Duodenal mucosa (tissue), 2 donors: ENCODE data around the gene GABBR2.

Source experiments
- H3K27ac ChIP-seq: one replicate; pipeline ENCODE4 v1.7.0; 2013; ENCODE audit warnings: low read depth, low read length
- H3K27me3 ChIP-seq, 2 donors: one replicate each; pipeline ENCODE4 v1.7.0; 2013; ENCODE audit warnings: low read length in 2 of 2, control low read depth in 1 of 2; ENCODE audit not compliant: insufficient read depth in 2 of 2, control insufficient read depth in 1 of 2
- H3K36me3 ChIP-seq, 2 donors: one replicate each; pipeline ENCODE4 v1.7.0; 2013; ENCODE audit warnings: low read length in 2 of 2, control low read depth in 1 of 2; ENCODE audit not compliant: insufficient read depth in 2 of 2, control insufficient read depth in 1 of 2
- H3K4me1 ChIP-seq, 2 donors: one replicate each; pipeline ENCODE4 v1.7.0; 2013; ENCODE audit warnings: low read length in 2 of 2, control low read depth in 1 of 2; ENCODE audit not compliant: insufficient read depth in 2 of 2, control insufficient read depth in 1 of 2
- H3K4me3 ChIP-seq, 2 donors: one replicate each; pipeline ENCODE4 v1.7.0; 2013; ENCODE audit warnings: low read length in 2 of 2, low read depth in 1 of 2
- H3K9ac ChIP-seq, 2 donors: one replicate each; pipeline ENCODE4 v1.7.0; 2013; ENCODE audit warnings: low read length in 2 of 2, low read depth in 1 of 2
- H3K9me3 ChIP-seq, 2 donors: one replicate each; pipeline ENCODE4 v1.7.0; 2013; ENCODE audit warnings: low read length in 2 of 2, control low read depth in 1 of 2; ENCODE audit not compliant: control insufficient read depth in 1 of 2

Gene GABBR2

GRCh38 chr9:98347642-98348041 is 361.1 kb downstream of the GABBR2 start:
- no peak overlapping the region for H3K4me3 ChIP-seq
- no peaks in the 10 kb centered on the region for H3K36me3 ChIP-seq
- no peaks in the 10 kb centered on the region for H3K9me3 ChIP-seq
- no peak overlapping the region for H3K9ac ChIP-seq
- H3K27me3 ChIP-seq, result peaks cover 3 to 6% of the 10 kb centered on the region in 2 donors
- no peak overlapping the region for H3K27ac ChIP-seq
- H3K4me1 ChIP-seq, result no peaks in the 10 kb centered on the region

GRCh38 chr9:98345011-98345410 is 363.7 kb downstream of the GABBR2 start:
- no peaks in the 10 kb centered on the region for H3K9me3 ChIP-seq
- H3K36me3 ChIP-seq, result no peaks in the 10 kb centered on the region
- H3K27ac ChIP-seq, result no peak overlapping the region
- H3K4me1 ChIP-seq, result no peaks in the 10 kb centered on the region
- no peak overlapping the region for H3K4me3 ChIP-seq
- H3K9ac ChIP-seq, result no peak overlapping the region
- H3K27me3 ChIP-seq, result peaks cover 3 to 6% of the 10 kb centered on the region in 2 donors

DNA sequence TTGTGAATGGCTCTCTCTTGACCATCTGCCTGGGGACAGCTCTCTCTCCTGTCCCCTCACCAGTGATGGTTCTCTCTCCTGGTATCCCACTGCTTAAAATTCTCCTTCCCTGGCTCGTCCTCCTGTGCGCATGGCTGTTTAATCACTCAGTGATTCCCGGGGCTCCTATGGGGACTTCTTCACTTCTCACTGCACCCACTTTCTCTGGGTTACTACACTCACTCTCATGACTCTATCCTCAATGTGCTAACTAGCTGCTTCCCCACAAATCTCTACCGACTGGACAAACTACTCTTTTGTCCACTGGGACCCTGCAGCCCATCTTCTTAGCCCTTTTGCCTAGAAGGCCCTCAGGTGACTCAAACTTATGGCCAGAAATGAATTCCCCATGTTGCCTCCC is 364.2 kb downstream of the GABBR2 start:
- Histone ChIP-seq H3K27ac (no peak overlapping the region), H3K4me1 (no peaks in the 10 kb centered on the region), H3K4me3 (no peak overlapping the region), H3K9me3 (no peaks in the 10 kb centered on the region), H3K36me3 (no peaks in the 10 kb centered on the region), H3K9ac (no peak overlapping the region), H3K27me3 (peaks cover 3 to 6% of the 10 kb centered on the region in 2 donors)

DNA sequence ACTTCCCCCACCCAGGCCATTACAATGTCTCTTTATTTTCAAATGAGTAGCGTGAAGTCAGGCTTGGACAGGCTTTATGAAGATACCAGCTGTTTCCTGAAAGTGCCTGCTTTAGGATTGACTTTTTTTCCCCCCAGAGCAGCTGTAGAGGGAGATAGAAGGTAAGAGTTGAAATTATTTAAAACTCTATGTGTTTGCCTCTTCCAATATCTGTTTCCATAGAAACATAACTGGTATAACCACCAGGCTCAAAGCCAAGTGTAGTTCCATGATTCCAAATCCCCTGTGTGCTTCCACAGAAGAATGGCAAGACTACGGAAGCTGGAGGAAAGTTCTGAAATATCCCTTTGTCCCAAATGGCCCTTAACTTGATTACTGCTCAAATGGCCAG is 365.9 kb downstream of the GABBR2 start:
- no peak overlapping the region for H3K4me3 ChIP-seq
- H3K27me3 ChIP-seq, result peaks cover 3 to 6% of the 10 kb centered on the region in 2 donors
- no peak overlapping the region for H3K27ac ChIP-seq
- H3K9ac ChIP-seq, result no peak overlapping the region
- no peaks in the 10 kb centered on the region for H3K4me1 ChIP-seq
- no peaks in the 10 kb centered on the region for H3K9me3 ChIP-seq
- no peaks in the 10 kb centered on the region for H3K36me3 ChIP-seq

- H3K4me1 ChIP-seq, result no peaks in the 10 kb centered on the region
- peaks cover 3 to 6% of the 10 kb centered on the region in 2 donors for H3K27me3 ChIP-seq
- H3K36me3 ChIP-seq, result no peaks in the 10 kb centered on the region
- no peak overlapping the region for H3K9ac ChIP-seq
- no peaks in the 10 kb centered on the region for H3K9me3 ChIP-seq
- no peak overlapping the region for H3K27ac ChIP-seq
- H3K4me3 ChIP-seq, result no peak overlapping the region
Observed at GRCh38 chr9:98342098-98342819, 366.5 kb downstream of the GABBR2 start.

GRCh38 chr9:98341157-98342097 is 367.3 kb downstream of the GABBR2 start:
- Histone ChIP-seq H3K27ac (no peak overlapping the region), H3K4me3 (no peak overlapping the region), H3K9ac (no peak overlapping the region), H3K9me3 (no peaks in the 10 kb centered on the region), H3K36me3 (no peaks in the 10 kb centered on the region), H3K4me1 (no peaks in the 10 kb centered on the region), H3K27me3 (peaks cover 3 to 6% of the 10 kb centered on the region in 2 donors)

- no peaks in the 10 kb centered on the region for H3K36me3 ChIP-seq
- H3K4me3 ChIP-seq, result no peak overlapping the region
- no peaks in the 10 kb centered on the region for H3K9me3 ChIP-seq
- no peaks in the 10 kb centered on the region for H3K4me1 ChIP-seq
- H3K9ac ChIP-seq, result no peak overlapping the region
- no peak overlapping the region for H3K27ac ChIP-seq
- peaks cover 3 to 6% of the 10 kb centered on the region in 2 donors for H3K27me3 ChIP-seq
Observed at GRCh38 chr9:98339987-98340800, 368.5 kb downstream of the GABBR2 start.

DNA sequence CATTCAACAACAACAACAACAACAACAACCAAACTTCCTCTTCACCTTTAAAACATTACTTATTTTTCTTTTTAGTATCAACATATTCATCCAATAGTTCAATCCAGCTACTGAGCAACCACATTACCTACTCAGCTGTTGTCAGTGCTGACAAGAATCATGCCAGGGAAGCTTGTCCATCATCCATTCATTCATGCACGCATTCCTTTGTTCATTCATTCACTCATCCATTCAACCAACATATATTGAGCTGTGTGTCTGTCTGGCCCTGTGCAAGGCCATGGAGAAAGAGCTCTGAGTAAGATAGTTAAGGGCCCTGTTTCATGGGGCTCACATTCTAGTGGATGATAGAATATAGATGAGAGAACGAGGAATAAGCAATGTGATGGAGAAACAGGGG is 373.1 kb downstream of the GABBR2 start:
- Histone ChIP-seq H3K27me3 (peaks cover 0 to 3% of the 10 kb centered on the region in 2 donors), H3K9ac (no peak overlapping the region), H3K36me3 (no peaks in the 10 kb centered on the region), H3K27ac (no peak overlapping the region), H3K4me1 (no peaks in the 10 kb centered on the region), H3K9me3 (no peaks in the 10 kb centered on the region), H3K4me3 (no peak overlapping the region)

- Histone ChIP-seq H3K9me3 (no peaks in the 10 kb centered on the region), H3K36me3 (no peaks in the 10 kb centered on the region), H3K27me3 (peaks cover 0 to 3% of the 10 kb centered on the region in 2 donors), H3K9ac (no peak overlapping the region), H3K27ac (no peak overlapping the region), H3K4me1 (peaks cover 0 to 4% of the 10 kb centered on the region in 2 donors), H3K4me3 (no peak overlapping the region)
Observed at GRCh38 chr9:98334796-98335195, 373.9 kb downstream of the GABBR2 start.
